H1 (cell line): Measurements from ENCODE around the gene CCDC38. TPM values are rescaled to one million over a fixed set of nuclear protein-coding genes. Genes with fewer than 3 reads are reported as not detected.

Source experiments
- GTF2F1 ChIP-seq: IDR thresholded peaks from 2 replicates; pipeline ENCODE4 v1.6.1; 2012; ENCODE audit warnings: low read depth, low read length, improper control_type of control experiment, borderline replicate concordance
- KDM4A ChIP-seq: IDR thresholded peaks from one replicate; pipeline ENCODE4 v1.7.1; 2012; ENCODE audit warnings: low read depth, mild to moderate bottlenecking, moderate library complexity, low read length, inconsistent platforms; ENCODE audit not compliant: severe bottlenecking
- PHF8 ChIP-seq: fragments of 200-600 bp; sonication (generic); conservative IDR thresholded peaks from 2 replicates; pipeline ENCODE4 v1.7.1; 2012; ENCODE audit warnings: low read depth, mild to moderate bottlenecking, inconsistent platforms, low read length, moderate library complexity
- SP4 ChIP-seq: IDR thresholded peaks from 2 replicates; pipeline ENCODE4 v1.6.1; 2012; ENCODE audit warnings: low read length, inconsistent platforms
- polyA plus RNA-seq, 7 experiments: library from polyadenylated mRNA; depleted of rRNA in 3 of 7; stranded (reverse) in 5 of 7; unstranded in 2 of 7; fragments of >200 nt in 5 of 7; fragments of 200-250 nt in 2 of 7; gene quantifications; 1 replicate in 5 of 7; 2 replicates in 1 of 7; 4 replicates in 1 of 7; pipeline versions ENCODE4 v1.2.1 to v1.2.3, GENCODE V29; 2011 to 2013; ENCODE audit warnings: missing spikeins in 2 of 7, mixed read lengths in 2 of 7
- total RNA-seq: library from RNA; stranded (reverse); fragmentation: NEBNext Ultra II Directional; extraction: Animal tissue kit (Norgen Biotek cat#: 25700); gene quantifications from 2 replicates; pipeline ENCODE4 v1.2.1, GENCODE V29; 2021

CCDC38 gene
- total and polyA plus RNA-seq, 2 of the 8 experiments (the other 6 are each of a cell fraction or from before 2014, with no cell fraction given), result not detected

DNA sequence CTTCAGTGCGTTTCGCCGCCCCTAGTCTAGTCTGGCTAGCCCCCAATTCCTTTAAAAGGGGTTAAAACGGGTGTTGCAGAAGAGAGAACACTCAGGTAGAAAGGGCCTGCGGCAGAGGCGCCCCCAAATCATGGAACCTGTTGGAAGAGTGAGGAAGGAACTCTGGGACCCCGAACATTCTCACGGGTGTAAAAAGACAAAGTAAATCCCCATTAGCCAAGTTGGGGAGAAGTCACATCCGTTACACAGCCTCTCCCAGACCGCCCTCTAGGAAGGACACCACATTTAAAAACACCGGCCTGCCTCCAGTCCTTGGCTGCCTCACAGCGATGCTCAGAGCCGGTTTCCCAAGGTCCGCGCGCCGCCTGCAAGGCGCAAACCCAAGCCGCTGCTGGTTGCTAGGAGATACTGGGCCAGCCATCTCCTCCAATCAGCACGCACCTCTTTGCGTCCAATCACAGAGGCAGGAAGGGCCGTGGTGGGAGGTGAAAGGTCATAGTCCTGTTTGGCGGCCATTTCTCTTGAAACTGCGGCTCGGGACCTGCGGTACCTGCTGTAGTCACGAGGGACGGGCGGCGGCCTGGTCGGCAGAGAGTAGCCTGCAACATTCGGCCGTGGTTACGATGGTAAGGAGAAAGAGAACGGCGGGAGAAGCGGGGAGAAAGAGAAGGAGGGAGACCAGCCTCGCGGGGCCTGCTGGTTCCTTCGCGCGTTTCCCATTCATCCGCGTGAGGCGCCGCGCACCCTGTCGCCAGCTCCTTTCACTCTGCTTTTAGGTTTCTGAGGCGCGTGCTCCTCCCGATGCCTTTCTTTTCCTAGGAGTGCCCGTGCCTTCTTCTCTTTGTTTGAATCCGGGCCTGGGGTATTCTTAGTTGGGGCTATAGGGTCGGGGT is 83.7 kb downstream of the CCDC38 start, which contains the start of gene SNRPF (continued):
- TF ChIP-seq SP4 (no peak), GTF2F1 (peak; percentile 72; the same call in 1 of the 2 replicates), PHF8 (peak; percentile 94), KDM4A (no peak)
